OCI-LY3 (cell line): ENCODE measurements around the gene TLE6.

Experiments used
- EZH2phosphoT487 ChIP-seq: fragments of 200-600 bp; shearing (Covaris generic); IDR thresholded peaks from 2 replicates; pipeline ENCODE4 v1.6.1; 2018; ENCODE audit warnings: antibody characterized with exemption, mixed run types, low read depth
- TF ChIP-seq, protein P1 (sequence below): fragments of 200-600, 300-600 bp; sonication (generic); IDR thresholded peaks from 2 replicates; pipeline ENCODE4 v1.5.1; 2014; ENCODE audit warnings: antibody characterized with exemption, low read length, low read depth

DNA sequence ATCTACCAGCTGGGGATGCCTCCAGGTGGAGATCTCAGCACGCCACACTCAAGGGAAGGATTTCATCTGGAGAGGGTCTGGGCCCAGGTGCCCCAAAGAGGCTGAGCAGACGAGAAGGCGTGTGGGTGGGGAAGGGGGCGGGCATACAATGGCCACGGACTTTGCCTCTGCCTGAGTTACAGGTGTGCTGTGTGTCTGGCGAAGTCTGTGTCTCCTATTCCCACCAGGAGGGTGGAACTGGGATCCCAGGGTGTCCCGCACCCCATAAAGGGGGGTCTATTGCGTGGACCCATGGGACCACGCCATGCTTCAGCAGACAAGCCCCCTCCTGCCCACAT lies 48.2 kb downstream of the TLE6 start:
- TF ChIP-seq, protein P1, sequence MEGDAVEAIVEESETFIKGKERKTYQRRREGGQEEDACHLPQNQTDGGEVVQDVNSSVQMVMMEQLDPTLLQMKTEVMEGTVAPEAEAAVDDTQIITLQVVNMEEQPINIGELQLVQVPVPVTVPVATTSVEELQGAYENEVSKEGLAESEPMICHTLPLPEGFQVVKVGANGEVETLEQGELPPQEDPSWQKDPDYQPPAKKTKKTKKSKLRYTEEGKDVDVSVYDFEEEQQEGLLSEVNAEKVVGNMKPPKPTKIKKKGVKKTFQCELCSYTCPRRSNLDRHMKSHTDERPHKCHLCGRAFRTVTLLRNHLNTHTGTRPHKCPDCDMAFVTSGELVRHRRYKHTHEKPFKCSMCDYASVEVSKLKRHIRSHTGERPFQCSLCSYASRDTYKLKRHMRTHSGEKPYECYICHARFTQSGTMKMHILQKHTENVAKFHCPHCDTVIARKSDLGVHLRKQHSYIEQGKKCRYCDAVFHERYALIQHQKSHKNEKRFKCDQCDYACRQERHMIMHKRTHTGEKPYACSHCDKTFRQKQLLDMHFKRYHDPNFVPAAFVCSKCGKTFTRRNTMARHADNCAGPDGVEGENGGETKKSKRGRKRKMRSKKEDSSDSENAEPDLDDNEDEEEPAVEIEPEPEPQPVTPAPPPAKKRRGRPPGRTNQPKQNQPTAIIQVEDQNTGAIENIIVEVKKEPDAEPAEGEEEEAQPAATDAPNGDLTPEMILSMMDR, result no peak
- no peak for TF ChIP-seq EZH2phosphoT487
